Measurements from ENCODE around the gene IREB2. TPM values are rescaled to one million over a fixed set of nuclear protein-coding genes. Genes with fewer than 3 reads are reported as not detected.

Gene IREB2
- total and polyA plus RNA-seq, 2 experiments from 2014 or later, result 23.4 to 68.4 TPM

DNA sequence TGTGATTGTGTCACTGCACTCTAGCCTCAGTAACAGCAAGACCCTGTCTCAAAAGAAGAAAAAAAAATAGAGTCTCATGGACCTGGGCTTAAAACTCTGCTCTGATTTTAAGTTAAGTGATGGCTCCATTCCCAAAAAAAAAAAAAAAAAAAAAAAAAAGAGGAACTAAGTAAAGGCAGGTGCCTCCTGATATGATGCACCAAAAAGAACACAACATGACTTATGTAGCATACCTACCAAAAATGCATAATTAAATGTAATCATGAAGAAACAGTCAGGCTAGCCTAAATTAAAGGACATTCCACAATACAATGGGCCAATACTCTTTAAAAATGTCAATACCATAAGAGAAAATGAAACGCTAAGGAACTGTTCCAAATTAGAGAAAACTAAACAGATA, 5.4 kb upstream of the IREB2 start:
- Histone ChIP-seq H4K20me1 (replicated peaks; ENCODE audit: insufficient read depth) (no peaks in the 10 kb centered on the region), H3K36me3 (ENCODE audit: insufficient read depth) (no peaks in the 10 kb centered on the region), H3K4me2 (no peak overlapping the region), H3K9me2 (ENCODE audit: insufficient read depth) (no peaks in the 10 kb centered on the region), H3K27ac (ENCODE audit: low read depth) (no peak overlapping the region), H3K4me3 (no peak overlapping the region), H3K79me2 (replicated peaks; ENCODE audit: insufficient read depth) (no peaks in the 10 kb centered on the region), H3F3A (replicated peaks; ENCODE audit: low read depth) (no peaks in the 10 kb centered on the region), H3K4me1 (ENCODE audit: insufficient read depth) (0 out of 2 replicates have a peak, but pooled peaks cover 4% of the 10 kb centered on the region), H3K27me3 (ENCODE audit: insufficient read depth) (no peaks in the 10 kb centered on the region), H2AFZ (no peak overlapping the region)
- Mint-ChIP-seq H3K36me3 (ENCODE audit: low read depth) (no peaks in the 10 kb centered on the region; the same call in 2 of the 3 replicates), H3K27ac (no peak overlapping the region), H3K4me3 (no peak overlapping the region), H3K27me3 (ENCODE audit: insufficient read depth, low read depth, poor library complexity) (no peaks in the 10 kb centered on the region), H3K4me1 (no peaks in the 10 kb centered on the region; the same call in 1 of the 3 replicates), H3K9me3 (no peaks in the 10 kb centered on the region)
- ATAC-seq (no peak), DNase-seq (ENCODE audit: low spot score) (no peak)
- TF ChIP-seq NANOG (IDR thresholded peaks at IDR 0.05; ENCODE audit: borderline replicate concordance), result no peak
- TF ChIP-seq, protein P1, sequence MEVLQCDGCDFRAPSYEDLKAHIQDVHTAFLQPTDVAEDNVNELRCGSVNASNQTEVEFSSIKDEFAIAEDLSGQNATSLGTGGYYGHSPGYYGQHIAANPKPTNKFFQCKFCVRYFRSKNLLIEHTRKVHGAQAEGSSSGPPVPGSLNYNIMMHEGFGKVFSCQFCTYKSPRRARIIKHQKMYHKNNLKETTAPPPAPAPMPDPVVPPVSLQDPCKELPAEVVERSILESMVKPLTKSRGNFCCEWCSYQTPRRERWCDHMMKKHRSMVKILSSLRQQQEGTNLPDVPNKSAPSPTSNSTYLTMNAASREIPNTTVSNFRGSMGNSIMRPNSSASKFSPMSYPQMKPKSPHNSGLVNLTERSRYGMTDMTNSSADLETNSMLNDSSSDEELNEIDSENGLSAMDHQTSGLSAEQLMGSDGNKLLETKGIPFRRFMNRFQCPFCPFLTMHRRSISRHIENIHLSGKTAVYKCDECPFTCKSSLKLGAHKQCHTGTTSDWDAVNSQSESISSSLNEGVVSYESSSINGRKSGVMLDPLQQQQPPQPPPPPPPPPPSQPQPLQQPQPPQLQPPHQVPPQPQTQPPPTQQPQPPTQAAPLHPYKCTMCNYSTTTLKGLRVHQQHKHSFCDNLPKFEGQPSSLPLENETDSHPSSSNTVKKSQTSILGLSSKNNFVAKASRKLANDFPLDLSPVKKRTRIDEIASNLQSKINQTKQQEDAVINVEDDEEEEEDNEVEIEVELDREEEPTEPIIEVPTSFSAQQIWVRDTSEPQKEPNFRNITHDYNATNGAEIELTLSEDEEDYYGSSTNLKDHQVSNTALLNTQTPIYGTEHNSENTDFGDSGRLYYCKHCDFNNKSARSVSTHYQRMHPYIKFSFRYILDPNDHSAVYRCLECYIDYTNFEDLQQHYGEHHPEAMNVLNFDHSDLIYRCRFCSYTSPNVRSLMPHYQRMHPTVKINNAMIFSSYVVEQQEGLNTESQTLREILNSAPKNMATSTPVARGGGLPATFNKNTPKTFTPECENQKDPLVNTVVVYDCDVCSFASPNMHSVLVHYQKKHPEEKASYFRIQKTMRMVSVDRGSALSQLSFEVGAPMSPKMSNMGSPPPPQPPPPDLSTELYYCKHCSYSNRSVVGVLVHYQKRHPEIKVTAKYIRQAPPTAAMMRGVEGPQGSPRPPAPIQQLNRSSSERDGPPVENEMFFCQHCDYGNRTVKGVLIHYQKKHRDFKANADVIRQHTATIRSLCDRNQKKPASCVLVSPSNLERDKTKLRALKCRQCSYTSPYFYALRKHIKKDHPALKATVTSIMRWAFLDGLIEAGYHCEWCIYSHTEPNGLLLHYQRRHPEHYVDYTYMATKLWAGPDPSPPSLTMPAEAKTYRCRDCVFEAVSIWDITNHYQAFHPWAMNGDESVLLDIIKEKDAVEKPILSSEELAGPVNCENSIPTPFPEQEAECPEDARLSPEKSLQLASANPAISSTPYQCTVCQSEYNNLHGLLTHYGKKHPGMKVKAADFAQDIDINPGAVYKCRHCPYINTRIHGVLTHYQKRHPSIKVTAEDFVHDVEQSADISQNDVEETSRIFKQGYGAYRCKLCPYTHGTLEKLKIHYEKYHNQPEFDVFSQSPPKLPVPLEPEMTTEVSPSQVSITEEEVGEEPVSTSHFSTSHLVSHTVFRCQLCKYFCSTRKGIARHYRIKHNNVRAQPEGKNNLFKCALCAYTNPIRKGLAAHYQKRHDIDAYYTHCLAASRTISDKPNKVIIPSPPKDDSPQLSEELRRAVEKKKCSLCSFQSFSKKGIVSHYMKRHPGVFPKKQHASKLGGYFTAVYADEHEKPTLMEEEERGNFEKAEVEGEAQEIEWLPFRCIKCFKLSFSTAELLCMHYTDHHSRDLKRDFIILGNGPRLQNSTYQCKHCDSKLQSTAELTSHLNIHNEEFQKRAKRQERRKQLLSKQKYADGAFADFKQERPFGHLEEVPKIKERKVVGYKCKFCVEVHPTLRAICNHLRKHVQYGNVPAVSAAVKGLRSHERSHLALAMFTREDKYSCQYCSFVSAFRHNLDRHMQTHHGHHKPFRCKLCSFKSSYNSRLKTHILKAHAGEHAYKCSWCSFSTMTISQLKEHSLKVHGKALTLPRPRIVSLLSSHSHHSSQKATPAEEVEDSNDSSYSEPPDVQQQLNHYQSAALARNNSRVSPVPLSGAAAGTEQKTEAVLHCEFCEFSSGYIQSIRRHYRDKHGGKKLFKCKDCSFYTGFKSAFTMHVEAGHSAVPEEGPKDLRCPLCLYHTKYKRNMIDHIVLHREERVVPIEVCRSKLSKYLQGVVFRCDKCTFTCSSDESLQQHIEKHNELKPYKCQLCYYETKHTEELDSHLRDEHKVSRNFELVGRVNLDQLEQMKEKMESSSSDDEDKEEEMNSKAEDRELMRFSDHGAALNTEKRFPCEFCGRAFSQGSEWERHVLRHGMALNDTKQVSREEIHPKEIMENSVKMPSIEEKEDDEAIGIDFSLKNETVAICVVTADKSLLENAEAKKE (CRISPR knock-in tag; IDR thresholded peaks at IDR 0.05), result no peak
- TF ChIP-seq, protein P2, sequence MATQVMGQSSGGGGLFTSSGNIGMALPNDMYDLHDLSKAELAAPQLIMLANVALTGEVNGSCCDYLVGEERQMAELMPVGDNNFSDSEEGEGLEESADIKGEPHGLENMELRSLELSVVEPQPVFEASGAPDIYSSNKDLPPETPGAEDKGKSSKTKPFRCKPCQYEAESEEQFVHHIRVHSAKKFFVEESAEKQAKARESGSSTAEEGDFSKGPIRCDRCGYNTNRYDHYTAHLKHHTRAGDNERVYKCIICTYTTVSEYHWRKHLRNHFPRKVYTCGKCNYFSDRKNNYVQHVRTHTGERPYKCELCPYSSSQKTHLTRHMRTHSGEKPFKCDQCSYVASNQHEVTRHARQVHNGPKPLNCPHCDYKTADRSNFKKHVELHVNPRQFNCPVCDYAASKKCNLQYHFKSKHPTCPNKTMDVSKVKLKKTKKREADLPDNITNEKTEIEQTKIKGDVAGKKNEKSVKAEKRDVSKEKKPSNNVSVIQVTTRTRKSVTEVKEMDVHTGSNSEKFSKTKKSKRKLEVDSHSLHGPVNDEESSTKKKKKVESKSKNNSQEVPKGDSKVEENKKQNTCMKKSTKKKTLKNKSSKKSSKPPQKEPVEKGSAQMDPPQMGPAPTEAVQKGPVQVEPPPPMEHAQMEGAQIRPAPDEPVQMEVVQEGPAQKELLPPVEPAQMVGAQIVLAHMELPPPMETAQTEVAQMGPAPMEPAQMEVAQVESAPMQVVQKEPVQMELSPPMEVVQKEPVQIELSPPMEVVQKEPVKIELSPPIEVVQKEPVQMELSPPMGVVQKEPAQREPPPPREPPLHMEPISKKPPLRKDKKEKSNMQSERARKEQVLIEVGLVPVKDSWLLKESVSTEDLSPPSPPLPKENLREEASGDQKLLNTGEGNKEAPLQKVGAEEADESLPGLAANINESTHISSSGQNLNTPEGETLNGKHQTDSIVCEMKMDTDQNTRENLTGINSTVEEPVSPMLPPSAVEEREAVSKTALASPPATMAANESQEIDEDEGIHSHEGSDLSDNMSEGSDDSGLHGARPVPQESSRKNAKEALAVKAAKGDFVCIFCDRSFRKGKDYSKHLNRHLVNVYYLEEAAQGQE (IDR thresholded peaks at IDR 0.05; ENCODE audit: unreplicated experiment), result no peak

Data from GM23338 (cell line).